DLD1 (cell line): ENCODE data around the gene EOMES.

Experiments
- in situ Hi-C: cut with HindIII; loops from 2 replicates; pipeline ENCODE4 v1.10.0; 2017; ENCODE audit warnings: low sequenced_read_pairs

The EOMES gene

DNA sequence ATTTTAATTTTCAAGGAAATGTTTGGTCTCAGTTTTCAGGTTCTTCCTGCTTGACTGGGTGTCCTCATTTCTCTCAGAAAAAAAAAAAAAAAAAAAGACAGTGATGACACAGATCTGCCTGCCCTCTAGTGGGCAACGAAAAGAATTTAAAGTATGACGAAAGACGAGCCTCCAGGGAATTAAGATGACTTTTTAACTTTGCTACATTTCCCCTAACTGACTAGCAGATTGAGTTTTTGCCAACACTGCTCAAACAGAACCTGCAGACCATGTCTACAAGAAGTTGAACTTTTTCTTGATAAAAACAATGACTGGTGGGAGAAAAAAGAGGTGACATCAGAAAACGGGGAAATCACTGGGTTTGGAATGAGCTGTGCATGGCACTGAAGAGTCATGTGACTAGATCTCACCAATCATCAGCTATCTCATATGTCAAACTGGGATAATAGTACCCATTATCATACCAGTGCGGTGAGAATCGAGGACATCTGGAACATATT lies 40.8 kb downstream of the EOMES start:
- in situ Hi-C loops: no loop called here

DNA sequence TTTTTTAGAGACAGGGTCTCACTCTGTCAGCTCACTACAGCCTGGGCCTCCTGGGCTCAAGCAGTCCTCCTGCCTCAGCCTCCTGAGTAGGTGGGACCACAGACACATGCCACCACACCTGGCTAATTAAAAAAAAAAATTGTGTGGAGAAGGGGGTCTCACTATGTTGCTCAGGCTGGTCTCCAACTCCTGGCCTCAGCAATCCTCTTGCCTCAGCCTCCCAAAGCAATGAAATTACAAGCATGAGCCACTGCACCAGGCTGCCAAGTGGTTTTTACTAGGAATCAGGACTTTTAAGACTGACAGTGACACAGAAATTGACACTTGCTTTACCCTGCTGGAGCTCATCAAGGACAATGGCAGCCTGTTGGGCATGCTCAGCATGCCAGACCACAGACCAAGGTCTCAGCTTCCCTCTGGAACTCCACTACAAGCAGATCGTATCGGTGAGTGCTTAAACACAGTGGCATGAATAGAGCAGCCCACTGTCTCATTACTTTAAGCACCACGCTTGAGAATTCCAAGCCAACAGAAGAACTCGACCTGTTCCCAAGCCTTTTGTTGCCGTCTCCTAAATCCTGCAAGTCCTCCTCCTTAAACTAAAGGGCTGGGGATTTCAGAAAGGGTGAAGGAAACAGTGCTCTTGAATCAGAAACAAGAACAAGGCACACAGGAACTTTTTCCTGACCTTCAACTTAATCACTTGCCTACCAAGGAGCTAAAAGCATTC lies 41.4 kb downstream of the EOMES start:
- in situ Hi-C loops: no loop called here

DNA sequence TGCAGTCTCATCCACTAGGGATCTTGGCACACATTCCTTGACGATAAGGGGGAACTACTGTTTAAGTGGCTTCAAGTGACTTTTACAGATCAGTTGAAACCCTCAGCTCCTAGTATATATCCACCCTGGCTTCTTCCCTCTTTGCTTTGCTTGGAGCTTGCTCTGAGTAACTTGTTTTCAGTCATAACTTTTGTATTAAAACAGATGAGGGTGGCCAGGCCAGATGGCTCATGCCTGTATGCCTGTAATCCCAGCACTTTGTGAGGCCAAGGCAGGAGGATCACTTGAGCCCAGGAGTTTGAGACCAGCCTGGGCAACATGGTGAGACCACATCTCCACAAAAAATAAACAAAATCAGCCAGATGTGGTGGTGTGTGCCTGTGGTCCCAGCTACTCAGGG lies 42.4 kb downstream of the EOMES start:
- in situ Hi-C loops: no loop called here

DNA sequence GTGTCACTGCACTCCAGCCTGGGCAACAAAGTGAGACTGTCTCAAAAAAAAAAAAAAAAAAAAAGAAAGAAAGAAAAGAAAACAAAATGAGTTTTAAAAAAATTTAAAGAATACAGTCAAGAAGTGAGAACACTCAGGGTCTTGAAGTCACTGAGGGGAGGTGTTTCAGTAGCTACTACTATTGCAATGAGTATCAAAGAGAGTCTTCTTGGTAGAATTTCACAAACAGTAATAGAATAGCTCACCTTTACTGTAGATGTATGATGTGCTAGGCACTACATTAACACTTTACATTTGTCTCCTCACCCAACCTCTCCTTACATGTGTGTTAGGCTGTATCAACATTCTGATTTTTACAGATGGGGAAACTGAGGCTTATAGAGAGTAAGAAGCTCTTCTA lies 43.9 kb downstream of the EOMES start:
- in situ Hi-C loops: no loop called here

GRCh38 chr3:27677565-27677964 lies 44.6 kb downstream of the EOMES start:
- in situ Hi-C loops: no loop called here

DNA sequence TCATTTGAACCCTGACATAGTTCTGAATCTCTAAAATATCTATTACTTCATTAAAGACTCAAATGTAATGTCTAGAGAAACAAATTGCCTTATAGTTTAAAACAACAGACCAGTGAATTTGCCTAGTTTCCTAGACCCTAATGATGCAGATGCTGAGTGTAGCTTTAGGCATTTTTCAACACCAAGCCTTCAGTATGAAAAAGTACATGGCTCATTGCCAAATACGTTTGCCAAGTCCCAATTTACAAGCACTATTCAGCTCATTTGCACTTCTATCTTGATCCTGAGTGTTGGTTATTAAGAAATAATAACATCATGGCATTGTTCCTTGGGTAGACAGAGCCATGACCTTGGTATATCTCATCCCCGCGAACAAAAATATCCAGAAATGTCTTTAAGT lies 46.8 kb downstream of the EOMES start:
- in situ Hi-C loops: no loop called here

- in situ Hi-C loops: no loop called here
These were observed 48.4 kb downstream of the EOMES start for GRCh38 chr3:27673701-27674100.

- in situ Hi-C loops: no loop called here
These were observed 51.0 kb downstream of the EOMES start for GRCh38 chr3:27671101-27671500.

GRCh38 chr3:27670619-27671018 lies 51.5 kb downstream of the EOMES start:
- in situ Hi-C loops: no loop called here

- in situ Hi-C loops: loop anchor here (10.0 kb wide), 1 partner anchor 135 kb away; no protein-coding TSS in a partner anchor
These were observed 52.5 kb downstream of the EOMES start for GRCh38 chr3:27669591-27669990.

GRCh38 chr3:27667751-27668150 lies 54.4 kb downstream of the EOMES start:
- in situ Hi-C loops: loop anchor here (10.0 kb wide), 1 partner anchor 133 kb away; no protein-coding TSS in a partner anchor

- in situ Hi-C loops: loop anchor here (10.0 kb wide), 1 partner anchor 132 kb away; no protein-coding TSS in a partner anchor
These were observed 55.4 kb downstream of the EOMES start for GRCh38 chr3:27666708-27667107.

GRCh38 chr3:27666272-27666671 lies 55.9 kb downstream of the EOMES start:
- in situ Hi-C loops: loop anchor here (10.0 kb wide), 1 partner anchor 131 kb away; no protein-coding TSS in a partner anchor
